HG02870 (cell line): ENCODE data around the gene MRPS22.

Experiments
- ATAC-seq: cut with Tn5 transposase; IDR thresholded peaks from one replicate; pipeline ENCODE4 v1.9.1; 2021; ENCODE audit warnings: mild to moderate bottlenecking, moderate library complexity; ENCODE audit not compliant: unreplicated experiment

Gene MRPS22

GRCh38 chr3:139343895-139344856 is at the start of gene MRPS22:
TSS of gene MRPS22 (plus strand) at chr3:139344020. CDS start at chr3:139344027, 7 bp downstream.
- peak; percentile 97 for ATAC-seq

DNA sequence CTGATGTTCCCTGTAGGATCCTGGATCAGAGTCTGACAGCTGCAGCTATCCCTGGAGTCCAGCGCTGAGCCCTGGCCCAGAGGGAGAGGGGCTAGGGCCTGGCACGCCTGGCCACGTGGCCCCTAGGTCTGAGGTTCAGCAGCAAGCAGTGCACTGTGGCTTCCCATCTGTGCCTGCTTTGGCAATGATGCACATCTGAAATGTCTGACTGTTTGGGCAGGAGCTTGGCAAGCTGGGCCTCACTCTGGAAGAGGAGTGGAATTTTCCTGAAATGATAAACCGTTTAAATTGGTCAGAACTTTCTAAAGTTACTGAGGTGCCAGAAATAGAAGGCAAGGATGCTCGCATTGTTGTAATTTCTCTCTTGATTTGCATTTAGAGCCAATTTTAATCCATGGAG is 48.8 kb upstream of the MRPS22 start:
- no peak for ATAC-seq

DNA sequence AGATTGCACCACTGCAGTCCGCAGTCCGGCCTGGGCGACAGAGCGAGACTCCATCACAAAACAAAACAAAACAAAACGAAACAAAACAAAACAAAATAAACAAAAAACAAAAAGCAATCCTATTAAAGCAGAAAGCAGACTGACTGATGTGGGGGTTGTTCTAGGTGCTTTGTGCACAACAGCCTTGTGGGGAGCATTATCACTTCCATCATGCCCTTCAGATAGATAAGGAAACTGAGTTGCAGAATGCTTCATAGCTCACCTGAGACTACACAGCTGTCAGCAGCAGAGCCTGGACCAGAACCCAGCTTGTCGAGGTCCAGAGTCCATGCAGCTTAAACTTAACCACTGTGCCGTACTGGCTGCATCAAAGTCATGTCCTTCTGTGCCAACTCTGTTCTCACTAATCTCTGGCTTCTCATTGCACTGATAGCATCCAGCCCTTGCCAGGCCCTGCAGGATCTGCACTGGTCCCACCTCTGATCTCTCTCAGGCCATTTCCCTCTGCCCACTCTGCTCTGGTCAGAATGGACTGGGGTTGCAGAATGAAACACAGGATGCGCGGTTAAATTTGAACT is 47.6 kb upstream of the MRPS22 start:
- ATAC-seq, result no peak

DNA sequence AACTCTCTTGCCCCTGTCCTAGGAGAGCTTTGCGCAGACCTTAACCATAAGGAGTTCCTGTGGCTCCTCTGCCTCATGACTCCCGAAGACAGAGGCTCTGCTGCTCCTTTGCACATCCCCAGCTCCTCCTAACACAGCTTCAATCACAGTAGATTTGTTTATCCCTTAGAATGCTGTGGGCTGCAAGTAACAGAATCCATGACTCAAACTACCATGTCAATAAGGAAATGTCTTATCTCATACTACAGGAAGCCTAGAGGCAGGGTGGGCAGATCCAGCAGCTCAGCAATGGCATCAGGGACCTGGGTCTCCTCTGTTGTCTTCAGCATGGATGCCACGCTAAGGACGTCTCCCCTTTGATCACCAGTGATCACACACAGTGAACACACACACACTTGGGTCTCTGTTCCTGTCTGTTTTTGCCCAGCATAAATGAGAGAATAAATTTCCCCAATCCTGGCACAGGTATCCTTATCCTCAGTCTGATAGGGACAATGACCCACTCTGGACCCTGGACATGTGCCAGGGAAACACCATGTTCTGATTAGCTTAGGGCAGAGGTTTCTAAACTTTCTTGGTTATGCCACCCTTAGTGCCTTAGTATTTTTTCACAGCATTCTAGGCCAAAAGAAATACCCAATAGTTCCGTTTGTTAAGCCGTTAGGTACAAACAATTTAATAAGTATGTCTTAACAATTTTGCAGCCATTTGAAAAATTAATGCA is 46.1 kb upstream of the MRPS22 start:
- ATAC-seq, result no peak

DNA sequence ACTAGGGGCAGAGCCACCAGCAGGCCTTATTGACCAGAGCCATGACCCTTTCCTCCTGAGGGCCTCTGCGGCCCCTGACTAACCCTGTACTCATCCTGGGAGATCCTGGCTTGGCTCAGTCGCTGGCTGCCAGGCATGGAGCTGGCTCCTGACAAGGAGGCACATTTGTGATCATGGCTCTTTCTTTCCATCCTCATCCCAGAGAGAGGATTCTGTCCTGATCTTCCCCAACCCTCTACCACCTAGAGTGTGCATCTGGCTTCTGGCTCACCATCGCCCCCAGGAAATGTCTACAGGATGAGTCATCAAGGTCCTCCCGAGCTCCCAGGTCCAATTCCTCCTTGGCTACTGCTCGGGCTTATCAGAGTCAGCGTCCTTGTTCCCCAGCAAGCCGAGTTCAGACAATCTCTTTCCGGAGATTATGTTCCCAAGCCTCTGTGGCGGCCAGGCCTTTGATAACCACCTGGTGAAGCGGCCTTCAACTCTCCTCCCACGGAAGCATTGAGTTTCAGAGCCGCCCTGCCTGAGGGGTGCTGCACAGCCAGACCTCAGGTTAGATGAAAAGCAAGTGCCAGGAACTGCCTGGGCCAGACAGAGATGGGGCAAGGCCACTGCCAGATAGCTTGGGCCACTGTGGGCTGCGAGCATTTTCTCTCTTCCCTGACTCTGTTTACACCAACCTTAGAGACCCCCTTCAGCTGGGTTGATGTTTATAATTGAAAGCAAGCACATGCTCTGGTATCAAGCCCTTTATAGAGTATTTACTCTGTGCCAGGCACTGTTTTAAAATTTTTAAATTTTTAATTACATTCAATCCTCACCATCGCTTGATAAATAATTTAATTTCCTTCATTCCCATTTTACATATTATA is 44.3 kb upstream of the MRPS22 start:
- ATAC-seq, result no peak

DNA sequence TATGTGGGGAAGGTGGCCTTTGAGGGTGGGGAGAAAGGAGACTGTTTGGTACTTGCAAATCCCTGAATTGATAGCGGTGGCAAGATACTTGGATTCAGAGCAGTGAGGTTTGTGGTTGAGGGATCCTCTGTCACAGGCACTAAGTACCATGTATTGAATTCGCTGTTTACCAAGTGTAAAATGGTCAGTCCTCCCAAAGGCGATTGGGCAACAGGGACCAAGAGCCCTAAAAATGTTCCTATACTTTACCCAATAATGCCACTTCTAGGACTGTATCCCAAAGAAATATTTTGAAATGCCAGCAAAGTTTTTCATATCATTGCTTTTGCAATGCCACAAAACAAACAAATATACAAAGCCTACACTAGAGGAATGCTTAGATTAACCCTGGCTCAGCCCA is 43.4 kb upstream of the MRPS22 start:
- ATAC-seq, result no peak

DNA sequence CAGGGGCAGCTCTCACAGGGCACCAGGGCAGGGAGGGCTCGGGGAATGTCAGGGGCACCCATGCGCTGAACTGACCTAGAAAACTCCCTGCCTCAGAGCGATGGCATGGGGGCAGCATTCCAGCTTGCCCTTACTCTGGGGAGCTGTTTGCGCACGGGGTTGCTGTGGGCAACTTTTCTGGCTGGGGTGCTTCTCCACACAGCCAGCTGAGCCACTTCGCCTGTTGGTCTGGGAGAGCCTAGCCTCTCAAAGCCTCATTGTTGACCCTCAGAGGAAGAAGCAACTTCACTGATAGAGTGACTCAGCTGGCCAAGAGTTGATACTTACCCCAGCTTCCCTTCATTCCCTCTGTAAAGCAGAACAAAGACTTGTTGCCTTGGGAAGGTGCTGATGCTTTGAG is 42.6 kb upstream of the MRPS22 start:
- no peak for ATAC-seq

DNA sequence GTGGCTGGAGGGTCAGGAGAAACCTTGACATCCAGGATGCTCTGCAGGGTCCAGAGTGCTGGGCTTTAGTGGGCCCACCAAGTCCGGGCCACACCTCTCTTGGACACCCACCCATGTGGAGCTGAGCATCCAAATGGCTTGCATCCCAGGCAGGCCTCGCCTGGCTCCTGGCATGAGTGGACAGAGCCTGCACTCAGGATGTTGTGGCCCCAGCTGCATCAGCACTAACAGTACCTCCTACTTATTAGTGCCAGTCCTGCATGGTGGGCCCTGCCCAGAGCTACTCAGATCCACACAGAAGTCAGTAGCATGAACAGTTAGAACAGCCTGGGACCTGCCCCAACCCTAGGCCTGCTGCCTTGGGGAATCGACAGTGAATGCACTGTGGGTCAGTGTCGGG is 42.2 kb upstream of the MRPS22 start:
- no peak for ATAC-seq

GRCh38 chr3:139302084-139302800 is 41.6 kb upstream of the MRPS22 start:
- no peak for ATAC-seq

DNA sequence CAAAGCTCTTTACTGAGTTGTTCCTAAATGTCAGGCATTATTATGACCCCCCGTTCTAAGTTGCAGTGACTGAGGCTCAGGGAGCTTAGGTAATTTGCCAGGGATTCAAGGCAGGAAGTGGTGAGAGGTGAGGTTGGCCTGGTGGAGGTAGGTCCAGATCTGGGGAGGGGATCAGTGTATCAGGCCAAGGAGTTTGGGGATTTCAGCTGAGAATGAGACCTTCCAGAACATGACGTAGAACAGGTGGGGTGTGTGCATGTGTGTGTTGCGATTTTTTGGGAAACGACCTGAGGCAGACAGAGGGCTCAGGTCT is 41.1 kb upstream of the MRPS22 start:
- no peak for ATAC-seq

DNA sequence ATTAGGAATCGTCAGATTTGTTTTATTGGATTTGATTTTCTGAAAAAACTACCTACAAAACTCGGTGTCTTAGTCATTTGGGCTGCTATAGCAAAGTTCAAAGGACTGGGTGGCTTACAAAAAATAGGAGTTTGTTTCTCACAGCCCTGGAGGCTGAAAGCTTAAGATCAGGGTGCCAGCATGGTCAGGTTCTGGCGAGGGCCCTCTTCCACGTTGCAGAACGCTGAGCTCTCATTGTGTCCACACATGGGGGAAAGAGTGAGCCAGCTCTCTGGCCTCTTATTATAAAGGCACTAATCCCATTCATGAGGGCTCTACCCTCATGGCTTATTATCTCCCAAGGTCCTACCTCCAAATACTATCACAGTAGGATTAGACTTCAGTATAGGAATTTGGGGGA is 40.6 kb upstream of the MRPS22 start:
- no peak for ATAC-seq

DNA sequence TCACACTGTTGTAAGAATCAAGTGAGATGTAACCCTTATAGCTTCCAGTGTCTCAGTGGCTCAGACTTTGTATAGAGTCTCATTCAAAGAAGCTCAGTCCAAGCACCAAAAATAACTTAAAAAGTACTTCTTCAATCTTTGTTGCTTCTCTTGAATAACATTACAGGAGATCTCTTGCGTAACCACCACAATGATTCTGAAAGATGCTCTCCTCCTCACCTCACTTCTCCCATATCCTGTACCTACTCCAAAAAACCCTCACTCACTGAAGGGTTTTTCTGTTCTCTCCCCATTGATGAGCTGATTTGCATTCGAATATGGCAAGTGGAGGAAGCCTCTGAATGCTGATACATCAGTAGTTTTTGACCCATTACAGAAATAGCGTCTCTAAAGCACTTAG is 39.4 kb upstream of the MRPS22 start:
- ATAC-seq, result no peak

- ATAC-seq, result no peak
Measured at GRCh38 chr3:139306078-139306477, 37.7 kb upstream of the MRPS22 start.

GRCh38 chr3:139307072-139307491 is 36.7 kb upstream of the MRPS22 start:
- no peak for ATAC-seq

DNA sequence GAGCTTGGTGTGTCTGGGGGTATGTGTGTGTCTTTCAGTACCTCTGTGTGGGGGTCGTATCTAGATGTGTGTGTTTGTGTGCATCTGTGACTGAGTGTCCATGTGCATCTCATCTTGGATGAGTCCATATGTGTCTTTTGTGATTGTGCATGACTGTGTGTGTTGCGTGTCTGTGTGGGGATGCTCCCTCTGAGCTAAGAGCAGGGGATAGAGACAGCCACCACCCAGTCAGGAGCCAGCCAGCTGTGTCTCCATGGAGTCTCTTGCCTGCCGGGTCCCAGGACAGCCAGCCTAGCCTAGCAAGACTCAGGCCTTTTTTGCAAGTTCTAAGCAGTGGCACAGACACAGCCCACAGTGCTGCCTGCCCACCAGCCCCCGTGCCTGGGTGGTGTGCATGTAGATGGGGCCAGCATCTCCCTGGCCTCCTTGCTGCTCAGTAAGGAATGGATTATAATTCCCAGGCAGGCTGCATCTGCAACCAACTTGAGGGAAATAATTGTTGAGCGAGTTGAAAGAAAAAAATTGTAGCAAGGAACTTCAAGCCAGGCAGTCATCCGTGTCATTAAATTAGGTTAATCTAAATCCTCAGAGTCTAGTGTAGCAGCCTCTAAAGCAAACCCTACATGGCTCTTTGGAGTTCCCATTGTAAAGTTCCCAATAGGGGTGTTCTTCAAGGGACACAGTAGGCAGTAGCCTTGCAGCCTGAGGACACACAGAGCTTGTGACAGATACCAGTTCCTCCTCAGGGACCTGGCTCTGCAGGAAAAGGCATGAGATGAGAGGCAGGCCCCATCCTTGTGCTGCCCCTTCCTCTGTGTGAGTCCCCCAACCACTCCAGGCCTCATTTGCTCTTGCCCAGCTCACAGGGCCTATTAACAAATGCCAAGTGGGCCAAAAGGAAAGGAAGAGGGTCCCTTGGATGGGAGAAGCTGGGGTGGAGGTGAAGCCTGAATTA is 35.9 kb upstream of the MRPS22 start:
- no peak for ATAC-seq

- no peak for ATAC-seq
Measured at GRCh38 chr3:139308560-139308959, 35.3 kb upstream of the MRPS22 start.

- ATAC-seq, result no peak
Measured at GRCh38 chr3:139309061-139309591, 34.7 kb upstream of the MRPS22 start.

GRCh38 chr3:139309880-139310279 is 33.9 kb upstream of the MRPS22 start:
- no peak for ATAC-seq

DNA sequence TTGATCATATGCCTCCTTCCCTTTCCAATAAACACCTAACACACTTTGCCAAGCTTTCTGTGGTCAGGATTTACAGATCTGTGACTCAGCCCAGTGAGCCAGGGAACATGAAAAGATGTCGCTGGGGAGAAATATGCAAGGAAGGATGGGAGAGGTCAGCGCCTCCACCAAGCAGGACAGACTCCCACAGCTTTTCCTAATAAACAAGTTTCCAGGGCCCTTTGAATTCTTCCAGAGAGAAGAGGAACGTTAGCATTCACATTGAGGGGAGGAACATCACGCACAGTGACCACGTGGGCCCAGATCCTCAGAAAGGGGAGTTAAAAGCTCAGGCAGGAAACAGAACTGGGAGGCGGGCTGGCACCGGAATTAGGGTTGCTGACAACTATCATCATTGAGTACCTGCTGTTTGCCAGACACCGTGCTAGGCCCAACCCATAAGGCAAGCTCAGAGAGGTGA is 33.3 kb upstream of the MRPS22 start:
- no peak for ATAC-seq
